UCSD-AML1 (cell line): ENCODE measurements around the gene CDH7.
A peak's percentile ranks its signal among the peaks of the same experiment; 100 is the strongest.

Source experiments
- DNase-seq: peaks from one replicate; lab custom pipeline; 2025; ENCODE audit not compliant: unreplicated experiment; lab: John Stamatoyannopoulos, UW

The CDH7 gene, protein sequence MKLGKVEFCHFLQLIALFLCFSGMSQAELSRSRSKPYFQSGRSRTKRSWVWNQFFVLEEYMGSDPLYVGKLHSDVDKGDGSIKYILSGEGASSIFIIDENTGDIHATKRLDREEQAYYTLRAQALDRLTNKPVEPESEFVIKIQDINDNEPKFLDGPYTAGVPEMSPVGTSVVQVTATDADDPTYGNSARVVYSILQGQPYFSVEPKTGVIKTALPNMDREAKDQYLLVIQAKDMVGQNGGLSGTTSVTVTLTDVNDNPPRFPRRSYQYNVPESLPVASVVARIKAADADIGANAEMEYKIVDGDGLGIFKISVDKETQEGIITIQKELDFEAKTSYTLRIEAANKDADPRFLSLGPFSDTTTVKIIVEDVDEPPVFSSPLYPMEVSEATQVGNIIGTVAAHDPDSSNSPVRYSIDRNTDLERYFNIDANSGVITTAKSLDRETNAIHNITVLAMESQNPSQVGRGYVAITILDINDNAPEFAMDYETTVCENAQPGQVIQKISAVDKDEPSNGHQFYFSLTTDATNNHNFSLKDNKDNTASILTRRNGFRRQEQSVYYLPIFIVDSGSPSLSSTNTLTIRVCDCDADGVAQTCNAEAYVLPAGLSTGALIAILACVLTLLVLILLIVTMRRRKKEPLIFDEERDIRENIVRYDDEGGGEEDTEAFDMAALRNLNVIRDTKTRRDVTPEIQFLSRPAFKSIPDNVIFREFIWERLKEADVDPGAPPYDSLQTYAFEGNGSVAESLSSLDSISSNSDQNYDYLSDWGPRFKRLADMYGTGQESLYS

DNA sequence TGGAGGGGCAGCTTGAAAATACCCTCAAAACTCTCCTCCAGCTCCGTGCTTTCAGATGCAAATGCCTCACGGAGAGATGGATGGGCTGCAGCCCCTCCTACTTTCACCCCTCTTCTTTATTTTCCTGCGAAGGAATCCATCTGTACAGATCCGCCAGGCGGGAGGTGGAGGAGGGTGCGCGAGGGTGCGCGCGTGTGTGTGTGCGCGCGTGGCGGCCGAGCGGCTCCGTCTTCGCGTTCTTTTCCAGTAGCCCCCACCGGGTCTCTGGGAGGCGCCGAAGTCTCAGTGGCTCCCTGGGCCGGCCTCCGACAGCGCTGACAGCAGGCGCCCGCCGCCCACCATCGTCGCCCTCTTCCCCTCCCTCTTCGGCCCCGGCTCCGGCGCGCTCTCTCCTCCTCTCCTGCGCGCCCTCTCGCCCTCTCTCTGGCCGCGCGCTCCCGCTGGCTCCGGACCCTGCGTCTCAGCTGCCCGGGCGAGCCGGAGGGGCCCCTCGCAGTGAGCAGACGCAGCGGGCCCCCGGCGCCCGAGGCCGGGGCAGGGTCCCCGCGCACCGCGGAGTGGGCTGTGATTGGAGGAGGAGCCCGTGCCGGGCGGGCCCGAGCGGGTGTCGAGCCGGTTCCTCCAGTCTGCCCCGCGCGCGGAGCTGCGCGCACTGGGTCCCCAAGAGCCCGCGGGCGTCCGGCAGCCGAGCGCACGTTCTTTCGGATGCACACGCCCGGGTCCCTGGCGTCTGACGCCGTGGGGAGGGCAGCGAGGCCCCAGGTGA is at the start of gene CDH7:
Gene CDH7, plus strand, starts transcription at position 624 of the 766 bp plus-strand sequence. CDS start 11,831 bp downstream, outside the sequence.
- DNase-seq = no peak

- DNase-seq = no peak
These were observed 46.8 kb upstream of the CDH7 start for GRCh38 chr18:65704046-65704445.

DNA sequence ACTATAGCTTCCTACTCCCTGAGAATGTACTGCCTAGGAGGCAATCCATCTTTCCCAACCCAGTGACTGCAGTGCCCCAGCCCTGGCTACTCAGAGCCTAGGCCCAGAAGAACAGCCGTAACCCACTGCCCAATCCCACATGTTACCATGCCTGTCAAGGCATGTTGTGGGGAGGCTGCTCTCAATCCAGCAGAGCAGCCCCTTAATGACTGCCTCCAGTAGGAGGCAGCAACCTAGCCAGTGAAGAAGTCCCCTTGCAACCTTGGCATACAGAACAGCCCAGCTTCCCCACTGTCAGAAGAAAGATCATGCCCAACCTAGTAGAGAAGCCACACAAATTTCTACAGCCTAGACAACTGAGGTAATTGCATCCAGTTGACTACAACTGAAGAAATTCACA is 44.2 kb upstream of the CDH7 start:
- no peak for DNase-seq

DNA sequence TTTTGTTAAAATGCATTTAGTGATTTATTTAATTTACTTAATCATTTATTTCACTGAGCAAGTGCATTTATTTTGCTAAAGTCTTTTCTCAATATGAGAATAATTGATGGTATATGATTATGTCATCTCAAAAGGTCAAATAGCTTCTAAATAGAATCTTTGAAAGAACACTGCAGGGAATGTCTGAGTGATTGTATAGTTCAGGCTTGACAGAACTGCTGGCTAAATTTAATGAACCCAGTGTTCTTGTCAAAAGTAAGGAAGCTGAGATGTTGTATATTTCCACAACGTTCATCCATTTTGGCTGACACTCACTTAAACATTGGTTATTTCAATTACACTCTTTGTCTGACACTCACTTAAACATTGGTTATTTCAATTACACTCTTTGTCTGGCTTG is 39.3 kb upstream of the CDH7 start:
- no peak for DNase-seq

DNA sequence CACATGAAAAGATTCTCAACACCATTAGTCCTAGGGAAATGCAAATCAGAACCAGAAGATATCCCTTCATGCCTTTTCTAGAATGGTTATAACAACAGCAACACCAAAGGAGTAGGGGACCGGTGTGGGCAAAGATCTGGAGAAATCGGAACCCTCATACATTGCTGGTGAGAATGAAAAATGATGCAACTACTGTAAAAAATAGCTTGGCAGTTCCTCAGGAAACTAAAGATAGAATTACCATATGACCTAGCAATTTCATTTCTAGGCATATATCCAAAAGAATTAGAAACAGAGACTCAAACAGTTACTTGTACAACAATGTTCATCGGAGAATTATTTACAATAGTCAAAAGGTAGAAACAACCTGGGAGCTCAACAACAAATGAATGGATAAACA is 29.2 kb upstream of the CDH7 start:
- no peak for DNase-seq

DNA sequence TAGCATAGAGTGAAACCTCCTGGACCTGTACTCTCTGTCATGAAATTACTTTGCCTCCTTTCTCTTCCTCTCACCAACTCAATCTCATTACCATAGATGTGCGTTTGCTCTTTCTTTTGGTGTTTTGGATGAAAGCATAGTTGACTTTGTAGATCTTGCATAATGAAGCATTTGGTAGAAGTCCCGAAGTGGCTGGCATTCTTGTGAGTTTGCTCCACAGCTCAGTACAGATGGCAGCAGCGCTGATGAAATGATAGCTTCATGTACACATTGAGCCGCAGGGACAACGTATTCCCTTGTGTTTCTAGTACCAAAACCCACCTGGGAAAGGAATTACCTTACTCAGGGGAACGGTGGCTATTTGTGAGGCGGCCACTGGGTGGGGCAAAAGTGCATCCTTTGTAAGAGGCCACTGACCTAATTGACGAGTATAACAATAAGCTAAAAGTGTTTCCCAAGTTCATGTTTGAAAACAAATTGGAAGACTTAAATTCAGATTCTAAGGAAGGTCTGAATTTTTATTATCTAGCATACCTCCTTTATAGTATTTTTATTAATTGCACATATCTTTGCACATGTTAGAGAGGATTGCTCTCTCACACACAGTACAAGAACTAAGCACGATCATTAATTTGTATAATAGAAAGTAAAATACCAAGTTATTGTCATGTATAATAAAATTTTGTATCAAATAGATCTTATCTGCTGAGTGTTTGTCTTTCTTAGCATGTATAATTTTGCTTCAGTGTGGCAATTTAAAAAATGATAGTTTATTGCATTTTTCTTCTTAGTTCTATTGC is 25.4 kb upstream of the CDH7 start:
- peak; percentile 19 for DNase-seq

GRCh38 chr18:65735155-65735554 is 15.7 kb upstream of the CDH7 start:
- no peak for DNase-seq

DNA sequence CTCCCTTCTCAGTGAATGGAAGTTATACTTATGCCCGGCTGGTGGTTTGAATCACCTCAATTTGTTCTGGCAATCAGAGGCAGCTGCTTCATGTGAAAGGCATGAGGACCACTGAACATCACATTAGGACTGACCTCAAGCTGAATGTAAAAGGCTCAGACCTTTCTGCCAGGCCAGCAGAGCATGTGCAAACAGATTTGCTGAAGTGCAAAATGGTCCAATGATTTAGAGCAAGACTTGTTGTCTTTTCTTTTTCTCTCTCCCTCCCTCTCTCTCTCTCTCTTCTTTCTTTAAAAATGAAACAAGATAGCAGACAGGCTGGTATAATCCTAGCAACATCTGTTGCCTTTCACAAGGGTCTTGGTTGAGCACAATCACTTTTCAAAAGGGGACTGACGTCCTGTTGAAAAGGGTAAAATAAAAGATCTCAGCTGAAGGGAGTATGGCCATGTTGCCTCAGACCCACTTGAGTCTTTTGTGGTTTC is 13.3 kb upstream of the CDH7 start:
- no peak for DNase-seq

DNA sequence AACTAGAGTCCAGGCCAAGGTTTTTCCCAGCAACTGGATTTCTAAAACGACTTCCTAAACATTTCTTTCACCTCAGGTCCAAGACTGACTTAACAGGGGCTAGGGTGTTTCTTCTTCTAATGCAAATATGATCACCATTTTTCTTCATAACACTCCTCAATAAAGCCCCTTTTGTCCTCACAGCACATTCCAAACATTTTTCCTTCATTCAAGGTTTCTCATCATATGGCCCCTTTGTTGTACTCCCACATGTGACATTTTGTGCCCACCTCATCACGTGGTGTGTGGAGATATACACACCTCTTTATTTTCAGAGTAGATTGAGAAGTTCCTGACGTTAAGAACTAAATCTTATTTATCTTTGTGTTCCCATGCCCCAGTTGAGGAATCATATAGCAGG is 3.9 kb upstream of the CDH7 start:
- no peak for DNase-seq

DNA sequence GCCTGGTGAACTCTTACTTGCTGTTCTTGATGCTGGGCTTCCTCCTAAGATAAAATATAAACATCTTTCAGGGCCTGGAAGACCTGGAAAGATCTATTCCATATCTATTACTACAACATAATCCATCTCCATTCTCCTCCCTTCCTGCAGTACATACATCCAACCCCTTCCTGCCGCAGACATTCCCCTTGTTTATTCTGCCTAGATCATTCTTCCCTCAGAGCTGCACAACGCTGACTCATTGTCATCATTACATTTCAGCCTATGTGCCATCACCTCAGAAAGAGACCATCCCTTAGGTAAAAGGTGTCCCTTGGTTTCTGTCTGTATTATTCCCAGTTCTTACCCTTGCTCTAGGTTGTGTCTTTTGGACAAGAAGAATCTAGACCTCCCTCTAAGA is 2.5 kb upstream of the CDH7 start:
- no peak for DNase-seq

- DNase-seq = no peak
These were observed 971 bp upstream of the CDH7 start for GRCh38 chr18:65749841-65750240.

DNA sequence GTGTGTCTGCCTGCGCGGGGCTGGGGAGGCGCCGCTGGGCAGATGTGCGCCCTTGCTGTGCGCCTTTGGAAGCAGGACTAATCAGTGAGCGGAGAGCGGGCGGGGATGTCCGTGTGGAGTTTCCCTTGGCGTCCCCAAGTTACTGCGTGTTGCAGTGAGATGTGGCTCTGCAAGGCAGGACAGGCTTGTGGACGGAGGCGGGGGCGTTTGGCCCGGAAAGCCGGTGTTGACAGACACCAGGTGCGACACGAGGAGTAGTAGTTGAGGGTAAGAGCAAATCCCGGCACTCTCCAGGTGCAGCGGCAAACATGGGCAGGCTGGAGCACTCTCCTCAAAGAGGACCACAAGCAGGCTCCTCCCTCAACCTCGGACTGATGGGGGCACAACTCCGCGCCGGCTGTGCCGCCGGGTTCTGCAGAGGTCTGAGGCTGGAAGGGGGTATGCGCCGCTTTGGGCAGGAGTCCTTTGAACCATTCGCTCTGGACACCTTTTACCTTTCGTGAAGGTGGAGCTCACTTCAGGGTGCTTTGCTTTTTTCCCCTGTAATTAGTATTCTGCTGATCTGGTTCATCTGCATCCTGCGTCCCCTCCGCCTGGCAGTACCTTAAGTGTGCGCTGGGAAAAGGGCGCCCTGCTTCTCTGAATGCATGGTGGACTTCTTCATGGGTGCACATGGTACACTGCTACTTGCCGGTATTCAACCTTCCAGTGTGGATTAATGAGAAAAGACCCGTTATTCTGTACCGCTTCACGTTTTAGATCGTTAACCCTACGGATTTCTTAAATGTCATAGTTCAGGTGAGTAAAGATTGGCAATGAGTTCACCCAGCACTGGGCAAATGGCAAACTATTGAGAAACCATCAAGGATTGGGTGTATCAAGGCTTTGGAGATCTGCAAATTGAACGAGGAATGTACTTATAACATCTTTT is 608 bp downstream of the CDH7 start:
- no peak for DNase-seq

GRCh38 chr18:65752625-65753325 is 2.0 kb downstream of the CDH7 start:
- DNase-seq = no peak

DNA sequence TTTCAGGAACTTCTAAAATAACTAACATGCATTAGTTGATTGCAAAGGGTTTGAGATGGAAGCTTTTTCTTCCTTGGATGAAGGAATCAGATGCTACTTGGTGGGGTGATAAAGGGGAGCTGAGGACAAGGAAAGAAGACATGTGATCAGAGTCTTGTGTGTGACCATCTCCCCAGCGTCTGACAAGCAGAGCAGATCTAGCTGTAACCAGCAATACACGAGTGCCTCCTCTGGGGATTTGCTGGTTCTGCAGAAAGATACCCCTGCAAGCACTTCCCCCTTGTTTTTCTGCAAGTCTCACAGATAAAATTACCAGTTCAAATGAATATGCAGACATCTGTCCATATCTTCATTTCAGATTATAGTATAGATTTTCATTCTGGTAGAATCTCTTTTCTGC is 2.7 kb downstream of the CDH7 start:
- peak; percentile 7 for DNase-seq

DNA sequence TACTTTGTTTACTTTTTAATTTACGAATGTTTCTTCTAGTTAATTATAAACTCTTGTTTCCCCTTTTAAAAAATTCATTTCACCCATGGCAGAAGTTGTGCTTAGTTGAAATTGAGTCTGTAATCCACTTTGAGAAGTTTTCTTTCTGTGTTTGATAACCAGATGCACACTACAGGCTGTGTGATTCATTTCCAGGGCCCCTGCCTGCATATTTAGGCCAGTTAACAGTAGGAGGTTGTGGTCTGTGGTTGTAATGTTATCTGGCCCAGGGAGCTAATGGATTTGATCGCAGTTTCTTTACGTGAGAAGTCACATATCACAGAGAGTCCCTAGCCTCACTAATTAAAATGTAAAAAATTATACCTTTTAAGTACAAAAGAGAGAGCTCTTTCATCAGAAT is 3.3 kb downstream of the CDH7 start:
- no peak for DNase-seq

DNA sequence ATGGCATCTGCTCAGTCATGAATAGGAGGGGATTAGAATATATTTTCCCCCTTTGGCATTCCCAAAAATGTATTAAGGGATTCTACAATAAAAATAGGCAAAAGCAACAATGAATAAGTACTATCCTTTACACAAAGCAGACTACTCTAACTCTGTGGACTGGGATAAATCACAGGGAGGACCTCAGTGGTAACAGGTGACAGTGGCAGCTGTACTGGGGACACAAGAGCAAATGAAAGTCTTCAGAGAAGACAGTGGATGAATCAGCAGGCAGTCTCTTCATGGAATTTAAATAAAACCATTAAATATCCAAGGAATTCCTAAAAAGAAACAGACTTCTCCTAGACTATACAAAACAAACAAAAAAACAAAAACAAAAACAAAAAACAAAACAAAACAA is 4.8 kb downstream of the CDH7 start:
- no peak for DNase-seq

DNA sequence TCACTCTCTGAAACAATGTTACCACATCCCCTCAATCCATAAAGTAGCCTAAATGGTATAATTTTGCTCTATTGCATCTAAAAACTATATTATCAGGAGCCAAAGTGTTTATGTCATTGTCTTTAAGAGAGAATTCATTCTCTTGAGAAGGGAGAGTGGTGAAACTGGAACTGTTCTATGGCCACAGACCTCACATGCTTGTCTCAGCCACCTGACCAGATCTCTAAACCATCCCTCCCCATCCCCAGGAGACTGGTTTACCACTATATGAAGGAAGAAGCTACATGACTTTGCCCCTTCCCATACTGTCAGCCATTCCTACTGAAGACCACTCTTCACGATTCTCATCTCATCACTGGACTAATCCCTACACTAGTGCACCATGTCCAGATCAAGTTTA is 9.6 kb downstream of the CDH7 start:
- no peak for DNase-seq

DNA sequence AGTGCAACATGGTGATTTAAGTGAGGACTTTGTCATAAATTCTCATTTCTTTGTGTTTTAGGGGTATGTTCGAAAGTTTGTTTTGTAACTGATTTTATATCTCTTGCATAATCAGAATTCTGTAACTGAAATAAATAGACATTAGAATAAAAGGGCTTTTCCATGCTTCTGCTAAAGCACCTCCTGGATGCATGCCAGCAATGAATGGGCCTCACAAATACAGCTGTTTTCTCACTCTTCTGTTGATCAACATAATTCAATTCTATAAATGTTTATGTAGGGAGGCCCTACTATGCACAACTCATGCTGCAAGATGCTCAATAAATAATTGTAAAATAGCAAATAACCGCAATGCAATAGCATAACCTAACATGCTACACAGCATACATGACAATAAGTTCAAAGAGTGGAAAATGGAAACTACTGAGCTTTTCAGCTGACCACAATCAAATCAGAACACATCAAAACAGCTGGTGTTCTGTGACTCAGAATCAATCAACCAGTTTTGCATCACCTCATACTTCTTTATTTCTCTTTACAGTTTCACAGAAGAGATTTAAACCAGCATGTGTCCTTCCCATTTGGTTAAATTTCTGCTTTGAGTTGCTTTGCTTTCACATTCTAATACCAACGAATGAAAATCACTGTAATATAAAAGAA is 11.0 kb downstream of the CDH7 start:
- no peak for DNase-seq
